K562 (cell line): ENCODE results near the gene TESK2.

ENCODE experiments used
- ATF2 ChIP-seq: sonication (generic); formaldehyde crosslinking; IDR thresholded peaks from 2 replicates; pipeline ENCODE4 v1.8.1; 2022; ENCODE audit warnings: missing genetic modification reagents
- GABPB1 ChIP-seq: sonication (generic); formaldehyde crosslinking; IDR thresholded peaks from 2 replicates; pipeline ENCODE4 v1.8.0; 2022; ENCODE audit warnings: mild to moderate bottlenecking, missing genetic modification reagents
- PHB ChIP-seq: fragments of 250-450 bp; sonication (Bioruptor Pico); IDR thresholded peaks from 2 replicates; pipeline ENCODE4 v1.5.0; 2021
- ZNF232 ChIP-seq: sonication (generic); formaldehyde crosslinking; IDR thresholded peaks from 2 replicates; pipeline ENCODE4 v1.8.0; 2022; ENCODE audit warnings: mild to moderate bottlenecking, missing genetic modification reagents

DNA sequence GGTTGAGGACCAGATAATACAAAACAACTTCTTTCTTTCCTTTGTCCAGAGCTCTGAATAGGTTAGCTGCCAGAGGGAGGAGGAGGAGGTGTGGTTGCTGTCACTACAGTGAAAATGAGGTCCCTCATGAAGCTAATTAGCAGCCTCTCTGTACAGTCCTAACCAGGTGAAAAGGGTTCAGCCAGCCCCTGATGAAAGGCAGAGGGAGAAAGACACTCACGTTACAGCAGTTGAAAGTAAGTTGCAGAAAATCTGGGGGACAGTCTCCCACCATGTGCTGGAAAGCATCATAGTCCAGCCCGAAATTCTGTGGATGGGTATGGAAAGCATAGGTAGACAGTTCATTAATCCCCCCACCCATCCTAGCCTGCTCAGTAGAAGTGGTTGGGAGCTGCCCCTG lies 144.5 kb downstream of the TESK2 start:
- TF ChIP-seq GABPB1 (CRISPR knock-in tag) (no peak), ZNF232 (CRISPR knock-in tag) (no peak), ATF2 (CRISPR knock-in tag) (no peak), PHB (no peak)
